HEK293 (cell line): ENCODE data around the gene ABHD14A.

Source experiments
- CTCF ChIA-PET: fragments of 350-600 bp; formaldehyde crosslinking; extraction: SDS; loops from one replicate; lab custom pipeline; 2021; ENCODE audit warnings: antibody characterized with exemption; lab: Yijun Ruan, JAX
- POLR2A ChIA-PET: fragments of 300-600 bp; formaldehyde crosslinking; extraction: SDS; loops from one replicate; lab custom pipeline; 2020; ENCODE audit warnings: antibody characterized with exemption, inconsistent platforms; lab: Yijun Ruan, JAX
- H3K27ac ChIP-seq: fragments of 200-500 bp; sonication (Bioruptor generic); 2 replicates; pipeline ENCODE4 v1.5.1; 2014; ENCODE audit warnings: low read depth, low read length, control low read depth, inconsistent platforms; ENCODE audit errors: extremely low read depth
- H3K36me3 ChIP-seq, 2 experiments: fragments of 200-500 bp in 1 of 2; sonication (Bioruptor generic) in 1 of 2; 1 replicate in 1 of 2; 2 replicates in 1 of 2; pipeline ENCODE4 v1.5.1; 2014 to 2017; ENCODE audit warnings: inconsistent platforms in 2 of 2, low read length in 2 of 2; ENCODE audit not compliant: control insufficient read depth in 2 of 2, insufficient read depth in 1 of 2
- H3K4me1 ChIP-seq: fragments of 200-500 bp; sonication (Bioruptor generic); 2 replicates; pipeline ENCODE4 v1.5.1; 2014; ENCODE audit warnings: mild to moderate bottlenecking, low read length, inconsistent platforms; ENCODE audit not compliant: control insufficient read depth, insufficient read depth
- H3K4me3 ChIP-seq: 2 replicates; pipeline ENCODE4 v1.5.1; 2011; ENCODE audit warnings: low read depth, mild to moderate bottlenecking, control low read depth, low read length, moderate library complexity
- H3K9me3 ChIP-seq: fragments of 200-500 bp; sonication (Bioruptor generic); 2 replicates; pipeline ENCODE4 v1.5.1; 2014; ENCODE audit warnings: low read depth, low read length, inconsistent platforms; ENCODE audit not compliant: control insufficient read depth, insufficient read depth
- GLI4 ChIP-seq: fragments of 450-650 bp; formaldehyde crosslinking; IDR thresholded peaks from 2 replicates; pipeline ENCODE4 v1.5.1; 2016; ENCODE audit warnings: missing biosample characterization, missing genetic modification characterization
- KLF10 ChIP-seq: fragments of 450-650 bp; IDR thresholded peaks from 2 replicates; pipeline ENCODE4 v1.5.1; 2018; ENCODE audit warnings: missing biosample characterization, mild to moderate bottlenecking, missing genetic modification characterization
- MYNN ChIP-seq: fragments of 450-650 bp; formaldehyde crosslinking; IDR thresholded peaks from 2 replicates; pipeline ENCODE4 v1.5.1; 2016; ENCODE audit warnings: missing biosample characterization, missing genetic modification characterization, borderline replicate concordance
- OSR2 ChIP-seq: fragments of 450-650 bp; formaldehyde crosslinking; IDR thresholded peaks from 2 replicates; pipeline ENCODE4 v1.5.1; 2016; ENCODE audit warnings: missing biosample characterization, missing genetic modification characterization
- PRDM1 ChIP-seq: fragments of 450-650 bp; formaldehyde crosslinking; IDR thresholded peaks from 2 replicates; pipeline ENCODE4; 2016; ENCODE audit warnings: missing biosample characterization, missing genetic modification characterization
- SP2 ChIP-seq: fragments of 450-650 bp; formaldehyde crosslinking; IDR thresholded peaks from 2 replicates; pipeline ENCODE4 v1.5.1; 2016; ENCODE audit warnings: missing biosample characterization, missing genetic modification characterization
- TRIM28 ChIP-seq: IDR thresholded peaks from 2 replicates; pipeline ENCODE4 v1.6.1; 2011; ENCODE audit warnings: low read length, control low read depth, borderline replicate concordance
- YY1 ChIP-seq: fragments of 450-650 bp; formaldehyde crosslinking; IDR thresholded peaks from 2 replicates; pipeline ENCODE4 v1.5.1; 2018; ENCODE audit warnings: missing biosample characterization, missing genetic modification characterization
- ZBTB48 ChIP-seq: fragments of 450-650 bp; formaldehyde crosslinking; IDR thresholded peaks from 2 replicates; pipeline ENCODE4 v1.5.1; 2016; ENCODE audit warnings: missing biosample characterization, missing genetic modification characterization
- ZNF174 ChIP-seq: fragments of 450-650 bp; formaldehyde crosslinking; IDR thresholded peaks from 2 replicates; pipeline ENCODE4 v1.5.0; 2017; ENCODE audit warnings: missing biosample characterization, mild to moderate bottlenecking, missing genetic modification characterization
- ZNF335 ChIP-seq: fragments of 450-650 bp; formaldehyde crosslinking; conservative IDR thresholded peaks from 2 replicates; pipeline ENCODE4 v1.5.1; 2016; ENCODE audit warnings: missing biosample characterization, missing genetic modification characterization
- ZNF341 ChIP-seq: fragments of 450-650 bp; formaldehyde crosslinking; IDR thresholded peaks from 2 replicates; pipeline ENCODE4; 2016; ENCODE audit warnings: low read depth, missing biosample characterization, missing genetic modification characterization
- ZNF391 ChIP-seq: fragments of 450-650 bp; formaldehyde crosslinking; IDR thresholded peaks from 2 replicates; pipeline ENCODE4 v1.5.1; 2016; ENCODE audit warnings: low read depth, missing biosample characterization, missing genetic modification characterization, borderline replicate concordance
- ZNF501 ChIP-seq: fragments of 450-650 bp; formaldehyde crosslinking; IDR thresholded peaks from 2 replicates; pipeline ENCODE4 v1.5.1; 2016; ENCODE audit warnings: missing biosample characterization, missing genetic modification characterization
- ZNF530 ChIP-seq: fragments of 450-650 bp; formaldehyde crosslinking; IDR thresholded peaks from 2 replicates; pipeline ENCODE4 v1.5.1; 2016; ENCODE audit warnings: low read depth, missing biosample characterization, missing genetic modification characterization
- ZNF600 ChIP-seq: fragments of 450-650 bp; formaldehyde crosslinking; IDR thresholded peaks from 2 replicates; pipeline ENCODE4 v1.5.1; 2016; ENCODE audit warnings: missing biosample characterization, missing genetic modification characterization
- ZNF626 ChIP-seq: fragments of 450-650 bp; sonication (Bioruptor Pico); formaldehyde crosslinking; IDR thresholded peaks from 2 replicates; pipeline ENCODE4 v1.5.1; 2018; ENCODE audit warnings: missing biosample characterization, missing genetic modification characterization, inconsistent platforms
- ZNF701 ChIP-seq: fragments of 450-650 bp; formaldehyde crosslinking; IDR thresholded peaks from 2 replicates; pipeline ENCODE4 v1.5.1; 2016; ENCODE audit warnings: missing biosample characterization, missing genetic modification characterization
- ZNF792 ChIP-seq: fragments of 450-650 bp; formaldehyde crosslinking; IDR thresholded peaks from 2 replicates; pipeline ENCODE4 v1.5.1; 2016; ENCODE audit warnings: missing biosample characterization, missing genetic modification characterization
- ZNF830 ChIP-seq: fragments of 450-650 bp; IDR thresholded peaks from 2 replicates; pipeline ENCODE4 v1.5.0; 2018; ENCODE audit warnings: missing biosample characterization, missing genetic modification characterization, low read depth, mild to moderate bottlenecking, moderate library complexity
- ZSCAN23 ChIP-seq: fragments of 450-650 bp; formaldehyde crosslinking; IDR thresholded peaks from 2 replicates; pipeline ENCODE4 v1.5.1; 2016; ENCODE audit warnings: missing biosample characterization, missing genetic modification characterization
- ZXDB ChIP-seq: fragments of 450-650 bp; formaldehyde crosslinking; IDR thresholded peaks from 2 replicates; pipeline ENCODE4 v1.5.1; 2016; ENCODE audit warnings: missing biosample characterization, missing genetic modification characterization
- TF ChIP-seq, protein P1 (sequence below): fragments of 450-650 bp; formaldehyde crosslinking; IDR thresholded peaks from 2 replicates; pipeline ENCODE4 v1.5.1; 2016; ENCODE audit warnings: missing biosample characterization, missing genetic modification characterization
- TF ChIP-seq, protein P2 (sequence below): fragments of 450-650 bp; formaldehyde crosslinking; IDR thresholded peaks from 2 replicates; pipeline ENCODE4 v1.5.1; 2017; ENCODE audit warnings: missing biosample characterization, mild to moderate bottlenecking, missing genetic modification characterization, moderate library complexity
- TF ChIP-seq, protein P3 (sequence below): fragments of 450-650 bp; formaldehyde crosslinking; IDR thresholded peaks from 2 replicates; pipeline ENCODE4 v1.5.1; 2016; ENCODE audit warnings: missing biosample characterization, missing genetic modification characterization
- TF ChIP-seq, protein P4 (sequence below): fragments of 450-650 bp; formaldehyde crosslinking; IDR thresholded peaks from 2 replicates; pipeline ENCODE4 v1.5.1; 2016; ENCODE audit warnings: missing biosample characterization, missing genetic modification characterization
- TF ChIP-seq, protein P5 (sequence below): fragments of 450-650 bp; formaldehyde crosslinking; IDR thresholded peaks from 2 replicates; pipeline ENCODE4 v1.5.1; 2016; ENCODE audit warnings: missing biosample characterization, missing genetic modification characterization

Gene ABHD14A

DNA sequence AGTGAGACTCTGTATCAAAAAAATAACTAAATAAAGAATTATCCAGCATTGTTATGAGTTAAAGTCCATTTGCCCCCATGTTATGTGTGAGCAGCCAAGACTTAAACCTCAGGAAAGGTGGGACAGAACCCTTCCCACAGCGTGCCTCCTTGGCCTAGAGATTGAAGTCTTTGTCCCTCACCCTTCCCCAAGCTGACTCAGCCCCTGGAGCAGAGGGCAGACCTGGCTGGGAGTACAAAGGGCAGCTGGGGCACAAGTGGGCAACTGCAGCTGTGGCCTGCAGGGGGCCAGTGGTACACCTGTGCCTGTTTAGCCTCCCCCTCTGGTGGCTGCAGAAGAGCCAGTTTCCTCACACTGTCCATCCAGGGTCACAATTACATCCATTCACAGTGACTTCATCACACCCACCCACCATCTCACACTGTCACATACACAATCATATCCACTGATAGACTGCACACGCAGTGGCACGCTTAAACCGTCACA is 7.5 kb downstream of the ABHD14A start (continued):
- TF ChIP-seq, protein P1, sequence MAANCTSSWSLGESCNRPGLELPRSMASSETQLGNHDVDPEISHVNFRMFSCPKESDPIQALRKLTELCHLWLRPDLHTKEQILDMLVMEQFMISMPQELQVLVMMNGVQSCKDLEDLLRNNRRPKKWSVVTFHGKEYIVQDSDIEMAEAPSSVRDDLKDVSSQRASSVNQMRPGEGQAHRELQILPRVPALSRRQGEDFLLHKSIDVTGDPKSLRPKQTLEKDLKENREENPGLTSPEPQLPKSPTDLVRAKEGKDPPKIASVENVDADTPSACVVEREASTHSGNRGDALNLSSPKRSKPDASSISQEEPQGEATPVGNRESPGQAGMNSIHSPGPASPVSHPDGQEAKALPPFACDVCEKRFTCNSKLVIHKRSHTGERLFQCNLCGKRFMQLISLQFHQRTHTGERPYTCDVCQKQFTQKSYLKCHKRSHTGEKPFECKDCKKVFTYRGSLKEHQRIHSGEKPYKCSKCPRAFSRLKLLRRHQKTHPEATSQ (tag by site-specific recombination) = no peak
- TF ChIP-seq ZNF792 (tag by site-specific recombination) (no peak), ZNF391 (tag by site-specific recombination) (no peak), ZNF501 (tag by site-specific recombination) (no peak), TRIM28 (peak; percentile 51; the same call in 1 of the 2 replicates), SP2 (tag by site-specific recombination) (no peak), ZSCAN23 (tag by site-specific recombination) (no peak), YY1 (tag by site-specific recombination) (no peak), ZNF335 (tag by site-specific recombination) (peak; percentile 76), ZNF341 (tag by site-specific recombination) (peak; percentile 47), ZNF174 (no peak), PRDM1 (tag by site-specific recombination) (no peak), ZNF600 (peak; percentile 75; the same call in 1 of the 2 replicates)
- TF ChIP-seq, protein P2, sequence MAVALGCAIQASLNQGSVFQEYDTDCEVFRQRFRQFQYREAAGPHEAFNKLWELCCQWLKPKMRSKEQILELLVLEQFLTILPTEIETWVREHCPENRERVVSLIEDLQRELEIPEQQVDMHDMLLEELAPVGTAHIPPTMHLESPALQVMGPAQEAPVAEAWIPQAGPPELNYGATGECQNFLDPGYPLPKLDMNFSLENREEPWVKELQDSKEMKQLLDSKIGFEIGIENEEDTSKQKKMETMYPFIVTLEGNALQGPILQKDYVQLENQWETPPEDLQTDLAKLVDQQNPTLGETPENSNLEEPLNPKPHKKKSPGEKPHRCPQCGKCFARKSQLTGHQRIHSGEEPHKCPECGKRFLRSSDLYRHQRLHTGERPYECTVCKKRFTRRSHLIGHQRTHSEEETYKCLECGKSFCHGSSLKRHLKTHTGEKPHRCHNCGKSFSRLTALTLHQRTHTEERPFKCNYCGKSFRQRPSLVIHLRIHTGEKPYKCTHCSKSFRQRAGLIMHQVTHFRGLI (tag by site-specific recombination) = no peak
- TF ChIP-seq, protein P3, sequence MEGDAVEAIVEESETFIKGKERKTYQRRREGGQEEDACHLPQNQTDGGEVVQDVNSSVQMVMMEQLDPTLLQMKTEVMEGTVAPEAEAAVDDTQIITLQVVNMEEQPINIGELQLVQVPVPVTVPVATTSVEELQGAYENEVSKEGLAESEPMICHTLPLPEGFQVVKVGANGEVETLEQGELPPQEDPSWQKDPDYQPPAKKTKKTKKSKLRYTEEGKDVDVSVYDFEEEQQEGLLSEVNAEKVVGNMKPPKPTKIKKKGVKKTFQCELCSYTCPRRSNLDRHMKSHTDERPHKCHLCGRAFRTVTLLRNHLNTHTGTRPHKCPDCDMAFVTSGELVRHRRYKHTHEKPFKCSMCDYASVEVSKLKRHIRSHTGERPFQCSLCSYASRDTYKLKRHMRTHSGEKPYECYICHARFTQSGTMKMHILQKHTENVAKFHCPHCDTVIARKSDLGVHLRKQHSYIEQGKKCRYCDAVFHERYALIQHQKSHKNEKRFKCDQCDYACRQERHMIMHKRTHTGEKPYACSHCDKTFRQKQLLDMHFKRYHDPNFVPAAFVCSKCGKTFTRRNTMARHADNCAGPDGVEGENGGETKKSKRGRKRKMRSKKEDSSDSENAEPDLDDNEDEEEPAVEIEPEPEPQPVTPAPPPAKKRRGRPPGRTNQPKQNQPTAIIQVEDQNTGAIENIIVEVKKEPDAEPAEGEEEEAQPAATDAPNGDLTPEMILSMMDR = peak; percentile 94

DNA sequence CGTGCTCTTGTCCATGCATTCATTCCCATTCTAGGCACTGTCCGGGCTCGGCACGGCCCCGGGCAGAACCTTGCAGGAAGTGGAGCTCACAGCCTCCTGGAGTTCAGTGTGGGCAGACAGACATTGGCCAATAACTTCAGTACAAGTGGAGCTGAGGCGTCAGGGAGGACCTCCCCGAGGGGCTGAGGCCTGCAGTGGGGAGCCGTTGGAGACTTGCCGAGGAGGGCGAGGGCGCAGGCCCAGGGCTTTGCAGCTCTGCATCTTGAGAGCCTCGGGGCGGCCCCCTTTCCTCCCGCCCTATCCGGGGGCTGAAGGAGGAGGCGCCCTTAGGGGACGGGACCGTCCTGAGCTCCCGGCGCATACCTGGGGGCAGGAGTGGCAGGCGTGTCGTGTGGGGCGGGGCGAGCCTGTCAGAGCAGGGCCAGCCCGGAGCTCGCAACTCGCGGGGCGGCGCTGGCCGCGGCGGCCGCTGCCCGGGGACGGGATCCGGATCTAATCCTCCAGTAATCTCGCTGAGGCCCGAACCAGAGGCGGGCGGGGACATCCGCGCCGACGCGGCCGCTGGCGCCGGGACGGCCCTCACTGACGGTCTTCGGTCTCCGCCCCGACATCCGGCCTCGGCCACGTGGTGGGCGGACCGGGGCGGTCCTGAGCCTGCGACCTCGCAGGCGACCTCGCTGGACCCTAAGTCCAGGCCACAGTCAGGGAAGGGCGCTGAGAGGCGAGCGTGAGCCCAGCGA is 8.1 kb downstream of the ABHD14A start, which contains the start of gene ACY1:
TSS of gene ACY1 (plus strand) at position 698 of the 740 bp plus-strand sequence. CDS start 530 bp downstream, outside the sequence.
- Histone ChIP-seq H3K4me3 (peak within 1 kb of the TSS; percentile 41), H3K4me1 (no peaks in the 10 kb centered on the region), H3K36me3 (peaks cover 0 to 8% of the 10 kb centered on the region in 2 experiments; a peak in 1 of 3 replicates), H3K9me3 (no peaks in the 10 kb centered on the region), H3K27ac (peak within 1 kb of the TSS; percentile 60; the same call in 1 of the 2 replicates)
- POLR2A ChIA-PET = interaction anchor here (0.5 to 3.6 kb wide), 12 partner anchors 9 to 296 kb away, joined by 3 to 47 read pairs (median 6); partner anchors contain the start of genes ABHD14A, ABHD14B, PARP3 and PCBP4
- CTCF ChIA-PET = interaction anchor here (0.6 to 3.0 kb wide), 7 partner anchors 9 to 430 kb away, joined by 3 to 38 read pairs (median 5); partner anchors contain the start of genes ABHD14A, ABHD14B and RRP9
- TF ChIP-seq ZNF701 (tag by site-specific recombination) (no peak), KLF10 (tag by site-specific recombination) (0 out of 2 replicates have a peak, but pooled peaks have one; percentile 23), MYNN (no peak), ZNF530 (no peak), OSR2 (no peak), GLI4 (tag by site-specific recombination) (no peak), ZNF626 (tag by site-specific recombination) (no peak), ZBTB48 (no peak; the same call in 1 of the 2 replicates), ZXDB (tag by site-specific recombination) (no peak), ZNF830 (tag by site-specific recombination) (no peak)
- TF ChIP-seq, protein P4, sequence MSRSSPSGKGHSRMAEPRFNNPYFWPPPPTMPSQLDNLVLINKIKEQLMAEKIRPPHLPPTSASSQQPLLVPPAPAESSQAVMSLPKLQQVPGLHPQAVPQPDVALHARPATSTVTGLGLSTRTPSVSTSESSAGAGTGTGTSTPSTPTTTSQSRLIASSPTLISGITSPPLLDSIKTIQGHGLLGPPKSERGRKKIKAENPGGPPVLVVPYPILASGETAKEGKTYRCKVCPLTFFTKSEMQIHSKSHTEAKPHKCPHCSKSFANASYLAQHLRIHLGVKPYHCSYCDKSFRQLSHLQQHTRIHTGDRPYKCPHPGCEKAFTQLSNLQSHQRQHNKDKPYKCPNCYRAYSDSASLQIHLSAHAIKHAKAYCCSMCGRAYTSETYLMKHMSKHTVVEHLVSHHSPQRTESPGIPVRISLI (tag by site-specific recombination) = no peak
- TF ChIP-seq, protein P5, sequence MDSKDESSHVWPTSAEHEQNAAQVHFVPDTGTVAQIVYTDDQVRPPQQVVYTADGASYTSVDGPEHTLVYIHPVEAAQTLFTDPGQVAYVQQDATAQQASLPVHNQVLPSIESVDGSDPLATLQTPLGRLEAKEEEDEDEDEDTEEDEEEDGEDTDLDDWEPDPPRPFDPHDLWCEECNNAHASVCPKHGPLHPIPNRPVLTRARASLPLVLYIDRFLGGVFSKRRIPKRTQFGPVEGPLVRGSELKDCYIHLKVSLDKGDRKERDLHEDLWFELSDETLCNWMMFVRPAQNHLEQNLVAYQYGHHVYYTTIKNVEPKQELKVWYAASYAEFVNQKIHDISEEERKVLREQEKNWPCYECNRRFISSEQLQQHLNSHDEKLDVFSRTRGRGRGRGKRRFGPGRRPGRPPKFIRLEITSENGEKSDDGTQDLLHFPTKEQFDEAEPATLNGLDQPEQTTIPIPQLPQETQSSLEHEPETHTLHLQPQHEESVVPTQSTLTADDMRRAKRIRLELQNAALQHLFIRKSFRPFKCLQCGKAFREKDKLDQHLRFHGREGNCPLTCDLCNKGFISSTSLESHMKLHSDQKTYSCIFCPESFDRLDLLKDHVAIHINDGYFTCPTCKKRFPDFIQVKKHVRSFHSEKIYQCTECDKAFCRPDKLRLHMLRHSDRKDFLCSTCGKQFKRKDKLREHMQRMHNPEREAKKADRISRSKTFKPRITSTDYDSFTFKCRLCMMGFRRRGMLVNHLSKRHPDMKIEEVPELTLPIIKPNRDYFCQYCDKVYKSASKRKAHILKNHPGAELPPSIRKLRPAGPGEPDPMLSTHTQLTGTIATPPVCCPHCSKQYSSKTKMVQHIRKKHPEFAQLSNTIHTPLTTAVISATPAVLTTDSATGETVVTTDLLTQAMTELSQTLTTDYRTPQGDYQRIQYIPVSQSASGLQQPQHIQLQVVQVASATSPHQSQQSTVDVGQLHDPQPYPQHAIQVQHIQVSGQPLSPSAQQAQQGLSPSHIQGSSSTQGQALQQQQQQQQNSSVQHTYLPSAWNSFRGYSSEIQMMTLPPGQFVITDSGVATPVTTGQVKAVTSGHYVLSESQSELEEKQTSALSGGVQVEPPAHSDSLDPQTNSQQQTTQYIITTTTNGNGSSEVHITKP = no peak
